HepG2 (cell line): Measurements from ENCODE around the gene HELZ2. TPM values are rescaled to one million over a fixed set of nuclear protein-coding genes. Genes with fewer than 3 reads are reported as not detected.

Source experiments
- ATRX ChIP-seq: sonication (generic); formaldehyde crosslinking; IDR thresholded peaks from 2 replicates; pipeline ENCODE4 v1.4.0; 2020; ENCODE audit warnings: missing genetic modification reagents, borderline replicate concordance
- CEBPB ChIP-seq: IDR thresholded peaks from 2 replicates; pipeline ENCODE4 v1.6.1; 2011; ENCODE audit warnings: low read depth, low read length, improper control_type of control experiment, borderline replicate concordance
- CEBPG ChIP-seq: IDR thresholded peaks from 2 replicates; pipeline ENCODE4 v1.6.1; 2016
- POGK ChIP-seq: sonication (generic); formaldehyde crosslinking; conservative IDR thresholded peaks from 2 replicates; pipeline ENCODE4 v1.8.0; 2022; ENCODE audit warnings: mild to moderate bottlenecking, moderate library complexity, missing genetic modification reagents
- SMAD9 ChIP-seq: sonication (generic); formaldehyde crosslinking; IDR thresholded peaks from 2 replicates; pipeline ENCODE4 v1.5.1; 2020; ENCODE audit warnings: mild to moderate bottlenecking, missing genetic modification reagents
- ZBTB7A ChIP-seq: sonication (generic); formaldehyde crosslinking; IDR thresholded peaks from 2 replicates; pipeline ENCODE4 v1.8.0; 2022; ENCODE audit warnings: mild to moderate bottlenecking, missing genetic modification reagents
- ZNF264 ChIP-seq: sonication (generic); formaldehyde crosslinking; IDR thresholded peaks from 2 replicates; pipeline ENCODE4 v1.4.0; 2020; ENCODE audit warnings: missing genetic modification reagents
- ZNF343 ChIP-seq: sonication (generic); formaldehyde crosslinking; IDR thresholded peaks from 2 replicates; pipeline ENCODE4 v1.4.0; 2020; ENCODE audit warnings: mild to moderate bottlenecking, missing genetic modification reagents
- ZNF44 ChIP-seq: sonication (generic); formaldehyde crosslinking; IDR thresholded peaks from 2 replicates; pipeline ENCODE4 v1.5.1; 2020; ENCODE audit warnings: mild to moderate bottlenecking, missing genetic modification reagents
- ZNF678 ChIP-seq: sonication (generic); formaldehyde crosslinking; IDR thresholded peaks from 2 replicates; pipeline ENCODE4 v1.4.0; 2020; ENCODE audit warnings: mild to moderate bottlenecking, missing genetic modification reagents
- polyA plus RNA-seq, 8 experiments: library from polyadenylated mRNA; depleted of rRNA in 3 of 8; stranded (reverse) in 7 of 8; unstranded in 1 of 8; fragments of >200 nt; fragmentation: Illumina TruSeq in 4 of 8; extraction: Trizol in 4 of 8; gene quantifications; 2 replicates each; pipeline versions ENCODE4 v1.2.1 to v1.2.3, GENCODE V29; 2011 to 2016; ENCODE audit warnings: low read depth in 4 of 8, missing spikeins in 1 of 8, mixed read lengths in 1 of 8; ENCODE audit not compliant: insufficient read depth in 1 of 8
- total RNA-seq, 5 experiments: library from RNA; depleted of rRNA; stranded (reverse); fragments of >200 nt; fragmentation: Illumina TruSeq; extraction: Trizol; gene quantifications; 2 replicates each; pipeline ENCODE4 v1.2.3, GENCODE V29; 2016; ENCODE audit warnings: low read depth in 1 of 5
- TF ChIP-seq, protein P1 (sequence below): sonication (generic); formaldehyde crosslinking; IDR thresholded peaks from 2 replicates; pipeline ENCODE4 v1.9.0; 2021; ENCODE audit warnings: missing genetic modification reagents, mild to moderate bottlenecking, borderline replicate concordance
- TF ChIP-seq, protein P2 (sequence below): sonication (generic); formaldehyde crosslinking; IDR thresholded peaks from 2 replicates; pipeline ENCODE4 v1.9.0; 2022; ENCODE audit warnings: low read depth, missing genetic modification reagents
- TF ChIP-seq, protein P3 (sequence below): sonication (generic); formaldehyde crosslinking; IDR thresholded peaks from 2 replicates; pipeline ENCODE4 v1.4.0; 2020; ENCODE audit warnings: missing genetic modification reagents
- TF ChIP-seq, protein P4 (sequence below): sonication (generic); formaldehyde crosslinking; IDR thresholded peaks from 2 replicates; pipeline ENCODE4 v1.8.0; 2022; ENCODE audit warnings: missing genetic modification reagents, low read depth, mild to moderate bottlenecking, borderline replicate concordance

The HELZ2 gene
- total and polyA plus RNA-seq, 2 of the 13 experiments (the other 11 are each of a cell fraction or from before 2014, with no cell fraction given) = 9.6 to 10.1 TPM

DNA sequence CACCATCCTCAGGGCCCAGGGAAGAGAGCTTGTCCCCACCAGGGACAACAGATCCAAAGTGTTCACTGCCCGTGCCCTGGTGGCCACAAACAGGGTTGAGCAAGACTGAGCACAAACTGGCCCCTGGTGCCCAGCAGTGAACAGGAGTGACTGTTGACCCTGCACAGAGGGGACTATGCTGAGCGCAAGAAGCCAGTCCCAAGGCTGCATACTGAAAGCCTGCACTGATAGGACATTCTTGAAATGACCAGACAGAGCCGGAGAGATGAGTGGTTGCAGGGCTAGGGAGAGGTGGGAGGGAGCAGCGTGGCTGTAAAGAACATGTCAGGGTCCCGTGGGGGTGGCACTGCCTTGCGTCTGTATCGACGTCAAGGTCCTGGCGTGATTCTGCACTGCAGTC is 23.0 kb downstream of the HELZ2 start (continued):
- TF ChIP-seq SMAD9 (no peak), POGK (CRISPR knock-in tag) (no peak), CEBPB (peak; percentile 54; the same call in 1 of the 2 replicates), ZBTB7A (CRISPR knock-in tag) (peak; percentile 55; the same call in 1 of the 2 replicates), ATRX (no peak), CEBPG (CRISPR knock-in tag) (0 out of 2 replicates have a peak, but pooled peaks have one; percentile 16), ZNF264 (CRISPR knock-in tag) (no peak), ZNF343 (CRISPR knock-in tag) (no peak), ZNF678 (CRISPR knock-in tag) (no peak), ZNF44 (CRISPR knock-in tag) (no peak)
- TF ChIP-seq, protein P1, sequence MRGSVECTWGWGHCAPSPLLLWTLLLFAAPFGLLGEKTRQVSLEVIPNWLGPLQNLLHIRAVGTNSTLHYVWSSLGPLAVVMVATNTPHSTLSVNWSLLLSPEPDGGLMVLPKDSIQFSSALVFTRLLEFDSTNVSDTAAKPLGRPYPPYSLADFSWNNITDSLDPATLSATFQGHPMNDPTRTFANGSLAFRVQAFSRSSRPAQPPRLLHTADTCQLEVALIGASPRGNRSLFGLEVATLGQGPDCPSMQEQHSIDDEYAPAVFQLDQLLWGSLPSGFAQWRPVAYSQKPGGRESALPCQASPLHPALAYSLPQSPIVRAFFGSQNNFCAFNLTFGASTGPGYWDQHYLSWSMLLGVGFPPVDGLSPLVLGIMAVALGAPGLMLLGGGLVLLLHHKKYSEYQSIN (CRISPR knock-in tag) = no peak
- TF ChIP-seq, protein P2, sequence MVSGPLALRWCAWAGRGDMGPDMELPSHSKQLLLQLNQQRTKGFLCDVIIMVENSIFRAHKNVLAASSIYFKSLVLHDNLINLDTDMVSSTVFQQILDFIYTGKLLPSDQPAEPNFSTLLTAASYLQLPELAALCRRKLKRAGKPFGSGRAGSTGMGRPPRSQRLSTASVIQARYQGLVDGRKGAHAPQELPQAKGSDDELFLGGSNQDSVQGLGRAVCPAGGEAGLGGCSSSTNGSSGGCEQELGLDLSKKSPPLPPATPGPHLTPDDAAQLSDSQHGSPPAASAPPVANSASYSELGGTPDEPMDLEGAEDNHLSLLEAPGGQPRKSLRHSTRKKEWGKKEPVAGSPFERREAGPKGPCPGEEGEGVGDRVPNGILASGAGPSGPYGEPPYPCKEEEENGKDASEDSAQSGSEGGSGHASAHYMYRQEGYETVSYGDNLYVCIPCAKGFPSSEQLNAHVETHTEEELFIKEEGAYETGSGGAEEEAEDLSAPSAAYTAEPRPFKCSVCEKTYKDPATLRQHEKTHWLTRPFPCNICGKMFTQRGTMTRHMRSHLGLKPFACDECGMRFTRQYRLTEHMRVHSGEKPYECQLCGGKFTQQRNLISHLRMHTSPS (CRISPR knock-in tag) = peak; percentile 69; the same call in 1 of the 2 replicates
- TF ChIP-seq, protein P3, sequence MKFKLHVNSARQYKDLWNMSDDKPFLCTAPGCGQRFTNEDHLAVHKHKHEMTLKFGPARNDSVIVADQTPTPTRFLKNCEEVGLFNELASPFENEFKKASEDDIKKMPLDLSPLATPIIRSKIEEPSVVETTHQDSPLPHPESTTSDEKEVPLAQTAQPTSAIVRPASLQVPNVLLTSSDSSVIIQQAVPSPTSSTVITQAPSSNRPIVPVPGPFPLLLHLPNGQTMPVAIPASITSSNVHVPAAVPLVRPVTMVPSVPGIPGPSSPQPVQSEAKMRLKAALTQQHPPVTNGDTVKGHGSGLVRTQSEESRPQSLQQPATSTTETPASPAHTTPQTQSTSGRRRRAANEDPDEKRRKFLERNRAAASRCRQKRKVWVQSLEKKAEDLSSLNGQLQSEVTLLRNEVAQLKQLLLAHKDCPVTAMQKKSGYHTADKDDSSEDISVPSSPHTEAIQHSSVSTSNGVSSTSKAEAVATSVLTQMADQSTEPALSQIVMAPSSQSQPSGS = no peak
- TF ChIP-seq, protein P4, sequence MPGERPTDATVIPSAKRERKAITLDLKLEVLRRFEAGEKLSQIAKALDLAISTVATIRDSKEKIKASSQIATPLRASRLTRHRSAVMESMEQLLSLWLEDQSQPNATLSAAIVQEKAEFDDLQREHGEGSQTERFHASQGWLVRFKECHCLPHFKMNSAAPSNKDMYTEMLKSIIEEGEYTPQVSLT = no peak
- TF ChIP-seq, all 625 proteins: peak for 8
